Ascending aorta (tissue), 2 donors: ENCODE data around the gene RNASE4. TPM values are rescaled to one million over a fixed set of nuclear protein-coding genes. Genes with fewer than 3 reads are reported as not detected.
"Not testable (repeated sequence)": the region's sequence is repeated elsewhere in the genome, so short reads cannot be mapped to it uniquely, and the experiment has no call there.

Experiments
- DNase-seq, 2 donors: peaks; one replicate each; pipeline ENCODE4 v3.0.0-alpha.2; 2019; ENCODE audit warnings: low spot score in 2 of 2
- H3K27ac ChIP-seq, 2 donors: fragments of 200-600 bp; sonication (generic); one replicate each; pipeline ENCODE4 v1.5.1; 2016 to 2017; ENCODE audit warnings: mild to moderate bottlenecking in 1 of 2
- H3K27me3 ChIP-seq: fragments of 200-600 bp; sonication (generic); one replicate; pipeline ENCODE4 v1.5.1; 2017
- H3K36me3 ChIP-seq, 2 donors: fragments of 200-600 bp; sonication (generic); one replicate each; pipeline ENCODE4 v1.5.1; 2016
- H3K4me1 ChIP-seq, 2 donors: fragments of 200-600 bp; sonication (generic); one replicate each; pipeline ENCODE4 v1.5.1; 2016 to 2017; ENCODE audit warnings: mild to moderate bottlenecking in 1 of 2
- H3K4me3 ChIP-seq, 2 donors: fragments of 200-600 bp; sonication (generic); one replicate each; pipeline ENCODE4 v1.5.1; 2016 to 2017; ENCODE audit warnings: mild to moderate bottlenecking in 1 of 2
- H3K9me3 ChIP-seq, 2 donors: fragments of 200-600 bp; sonication (generic); one replicate each; pipeline ENCODE4 v1.5.1; 2016
- CTCF ChIP-seq, 3 experiments: fragments of 200-600 bp in 2 of 3; fragments of 450-650 bp in 1 of 3; sonication (generic) in 2 of 3; IDR thresholded peaks; one replicate each; pipeline ENCODE4 v1.5.1; 2016 to 2019; ENCODE audit warnings: antibody characterized with exemption in 3 of 3, mild to moderate bottlenecking in 1 of 3, moderate library complexity in 1 of 3
- intact Hi-C: fragments of 100-400 bp; cut with DNase I; formaldehyde crosslinking; loops from one replicate; pipeline ENCODE4 v1.15.1; 2023
- total RNA-seq: library from RNA; depleted of rRNA; stranded (reverse); fragments of >200 nt; gene quantifications from one replicate; pipeline ENCODE4 v1.1.0, GENCODE V29; 2016

Gene RNASE4
- 23.2 TPM for total RNA-seq

DNA sequence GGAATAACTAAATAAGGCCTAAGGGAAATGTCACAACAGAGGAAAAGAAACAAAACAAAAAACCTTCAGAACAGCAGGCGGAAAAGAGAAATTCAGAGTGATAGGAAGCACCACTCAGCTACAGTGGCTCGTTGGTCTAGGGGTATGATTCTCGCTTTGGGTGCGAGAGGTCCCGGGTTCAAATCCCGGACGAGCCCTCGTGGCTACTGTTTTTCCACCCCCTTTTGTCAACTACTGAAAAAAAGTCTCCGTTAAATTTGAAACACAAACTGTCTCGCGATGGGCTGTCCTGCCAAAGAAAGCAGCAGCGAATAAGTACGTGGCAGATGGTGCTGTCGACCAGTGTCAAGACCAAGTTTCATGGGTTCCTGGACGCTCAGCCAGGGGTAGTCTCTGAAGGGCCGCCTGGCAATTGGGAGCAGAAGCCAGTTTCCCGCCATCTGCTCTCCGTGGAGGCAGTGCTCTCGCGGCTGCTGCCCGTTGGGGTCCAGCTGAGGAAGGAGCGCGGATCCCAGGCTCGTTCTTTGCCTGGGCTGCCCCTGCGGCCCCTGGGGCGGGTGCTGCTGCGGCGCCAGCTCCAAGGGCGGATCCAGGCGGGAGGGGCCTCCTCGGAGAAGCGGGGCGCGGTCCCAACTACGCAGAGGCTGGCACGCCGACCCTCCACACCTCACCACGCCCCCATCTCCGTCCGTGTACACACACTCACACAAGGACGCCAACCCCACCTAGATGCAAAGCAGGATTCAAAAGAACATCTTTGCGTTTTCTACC, at the start of gene RNASE4:
Gene RNASE4, plus strand, starts transcription at position 670 of the 771 bp plus-strand sequence. CDS start 14,812 bp downstream, outside the sequence.
- peak; percentile 52 to 91 for DNase-seq
- TF ChIP-seq CTCF (IDR thresholded peaks at IDR 0.05) = no peak
- Histone ChIP-seq H3K36me3 (no peaks in the 10 kb centered on the region), H3K4me3 (peak within 1 kb of the TSS; percentile 89 to 94), H3K27ac (peak within 1 kb of the TSS; percentile 100), H3K4me1 (peaks cover 13 to 35% of the 10 kb centered on the region in 2 donors), H3K9me3 (no peaks in the 10 kb centered on the region), H3K27me3 (no peaks in the 10 kb centered on the region)
- intact Hi-C loops = loop anchor here (1.0 to 5.0 kb wide), 11 partner anchors 51 to 793 kb away; partner anchors contain the start of genes HNRNPC, PARP2, PIP4P1 and RAB2B

GRCh38 chr14:20641591-20641990, 42.8 kb upstream of the RNASE4 start, which contains the start of gene OR6S1:
TSS of gene OR6S1 (minus strand) at chr14:20641691. CDS start at chr14:20641691, 0 bp downstream.
- H3K27ac ChIP-seq = no peak within 1 kb of the TSS
- intact Hi-C loops = no loop called here

GRCh38 chr14:20642182-20642581, 42.2 kb upstream of the RNASE4 start:
- Histone ChIP-seq H3K27me3 (no peaks in the 10 kb centered on the region), H3K9me3 (no peaks in the 10 kb centered on the region), H3K4me3 (no peak overlapping the region), H3K27ac (no peak overlapping the region), H3K4me1 (no peaks in the 10 kb centered on the region), H3K36me3 (no peaks in the 10 kb centered on the region)
- DNase-seq = no peak
- TF ChIP-seq CTCF (IDR thresholded peaks at IDR 0.05) = no peak
- intact Hi-C loops = no loop called here

More at GRCh38 chr14:20641591-20641990, 42.8 kb upstream of the RNASE4 start, which contains the start of gene OR6S1:
- TF ChIP-seq CTCF (IDR thresholded peaks at IDR 0.05) = no peak
- no peaks in the 10 kb centered on the region for H3K9me3 ChIP-seq
- H3K4me3 ChIP-seq = no peak within 1 kb of the TSS
- no peaks in the 10 kb centered on the region for H3K36me3 ChIP-seq
- no peak for DNase-seq
- no peaks in the 10 kb centered on the region for H3K4me1 ChIP-seq
- H3K27me3 ChIP-seq = no peaks in the 10 kb centered on the region

- H3K4me3 ChIP-seq, H3K36me3 ChIP-seq, H3K9me3 ChIP-seq, H3K27me3 ChIP-seq, H3K27ac ChIP-seq, intact Hi-C loops, H3K4me1 ChIP-seq, DNase-seq: not testable (repeated sequence)
Measured at GRCh38 chr14:20642755-20643154, 41.6 kb upstream of the RNASE4 start.

GRCh38 chr14:20644520-20644919, 39.8 kb upstream of the RNASE4 start:
- Histone ChIP-seq H3K9me3 (no peaks in the 10 kb centered on the region), H3K27me3 (no peaks in the 10 kb centered on the region), H3K4me3 (no peak overlapping the region), H3K4me1 (no peaks in the 10 kb centered on the region), H3K36me3 (no peaks in the 10 kb centered on the region), H3K27ac (no peak overlapping the region)
- DNase-seq = no peak
- no peak for TF ChIP-seq CTCF (IDR thresholded peaks at IDR 0.05)
- intact Hi-C loops = no loop called here

- Histone ChIP-seq H3K27me3 (no peaks in the 10 kb centered on the region), H3K4me3 (no peak overlapping the region), H3K27ac (no peak overlapping the region), H3K36me3 (no peaks in the 10 kb centered on the region), H3K4me1 (no peaks in the 10 kb centered on the region), H3K9me3 (no peaks in the 10 kb centered on the region)
- DNase-seq = no peak
- no peak for TF ChIP-seq CTCF (IDR thresholded peaks at IDR 0.05)
- intact Hi-C loops = no loop called here
Measured at GRCh38 chr14:20645481-20645880, 38.9 kb upstream of the RNASE4 start.
